Measurements from ENCODE around the gene TSSC4.

GRCh38 chr11:2424811-2425495 is 24.4 kb downstream of the TSSC4 start:
- TF ChIP-seq NFIC (IDR thresholded peaks at IDR 0.05) (no peak), YY1 (IDR thresholded peaks at IDR 0.05; ENCODE audit: low read depth) (no peak), TEAD4 (IDR thresholded peaks at IDR 0.05) (no peak), EP300 (IDR thresholded peaks at IDR 0.05; ENCODE audit: borderline replicate concordance) (no peak), ZBTB7A (IDR thresholded peaks at IDR 0.05; ENCODE audit: low read depth) (no peak), FOXM1 (IDR thresholded peaks at IDR 0.05; ENCODE audit: borderline replicate concordance, low read depth) (no peak), TAF1 (IDR thresholded peaks at IDR 0.05; ENCODE audit: low read depth) (no peak), MAX (IDR thresholded peaks at IDR 0.05) (no peak), RAD21 (IDR thresholded peaks at IDR 0.05; ENCODE audit: low read depth) (no peak), REST (IDR thresholded peaks at IDR 0.05; ENCODE audit: low read depth) (no peak), USF1 (IDR thresholded peaks at IDR 0.05) (no peak), CREB1 (IDR thresholded peaks at IDR 0.05; ENCODE audit: low read depth) (no peak)
